A673 (cell line): ENCODE measurements around the gene CORO6. TPM values are rescaled to one million over a fixed set of nuclear protein-coding genes. Genes with fewer than 3 reads are reported as not detected.

Source experiments
- BruUV-seq: library from RNA; stranded (reverse); fragments of 400-500 nt; replicated peaks from 2 replicates; lab custom pipeline; 2021; lab: Mats Ljungman, UMichigan
- CTCF ChIA-PET: fragments of 300-600 bp; sonication (Branson Sonifier 250); formaldehyde crosslinking; loops from one replicate; lab custom pipeline; 2022; ENCODE audit warnings: antibody characterized with exemption; lab: Charles Lee
- POLR2A ChIA-PET: fragments of 300-600 bp; sonication (Branson Sonifier 250); formaldehyde crosslinking; loops from one replicate; lab custom pipeline; 2022; ENCODE audit warnings: antibody characterized with exemption; ENCODE audit not compliant: low non-redundant PET; lab: Charles Lee
- DNase-seq: peaks from one replicate; pipeline ENCODE4 v3.0.0-alpha.2; 2015; ENCODE audit warnings: low spot score
- H3K27ac ChIP-seq: fragments of 200-600 bp; sonication (generic); 2 replicates; pipeline ENCODE4 v1.5.1; 2016; ENCODE audit warnings: mixed run types, low read depth, mild to moderate bottlenecking, mixed read lengths, antibody characterized with exemption, low read length; ENCODE audit not compliant: poor library complexity, severe bottlenecking
- H3K27me3 ChIP-seq: fragments of 200-600 bp; sonication (generic); replicated peaks from 2 replicates; pipeline ENCODE4 v1.6.1; 2017; ENCODE audit warnings: mixed run types, low read depth, mild to moderate bottlenecking, mixed read lengths, antibody characterized with exemption, low read length; ENCODE audit not compliant: insufficient read depth, poor library complexity
- H3K36me3 ChIP-seq: fragments of 200-600 bp; sonication (generic); 2 replicates; pipeline ENCODE4 v1.6.1; 2016; ENCODE audit warnings: mixed run types, mild to moderate bottlenecking, mixed read lengths, antibody characterized with exemption, low read length; ENCODE audit not compliant: insufficient read depth, poor library complexity, severe bottlenecking
- H3K4me1 ChIP-seq: fragments of 200-600 bp; sonication (generic); 2 replicates; pipeline ENCODE4 v1.6.1; 2017; ENCODE audit warnings: mixed run types, mild to moderate bottlenecking, mixed read lengths, antibody characterized with exemption, low read length; ENCODE audit not compliant: insufficient read depth, poor library complexity, severe bottlenecking
- H3K4me3 ChIP-seq: fragments of 200-600 bp; sonication (generic); 2 replicates; pipeline ENCODE4 v1.5.1; 2016; ENCODE audit warnings: low read depth, mixed run types, mild to moderate bottlenecking, mixed read lengths, low read length; ENCODE audit not compliant: poor library complexity, severe bottlenecking
- H3K9me3 ChIP-seq: fragments of 200-600 bp; sonication (generic); 2 replicates; pipeline ENCODE4 v1.6.1; 2016; ENCODE audit warnings: mixed run types, low read depth, mild to moderate bottlenecking, mixed read lengths, antibody characterized with exemption, low read length; ENCODE audit not compliant: poor library complexity, severe bottlenecking
- CTCF ChIP-seq: fragments of 300-800, 200-600 bp; sonication (generic); conservative IDR thresholded peaks from 2 replicates; pipeline ENCODE4 v1.5.1; 2017; ENCODE audit warnings: low read depth, mild to moderate bottlenecking, antibody characterized with exemption, low read length, moderate library complexity, mixed read lengths
- EZH2 ChIP-seq: fragments of 200-600 bp; sonication (generic); IDR thresholded peaks from 2 replicates; pipeline ENCODE4 v1.6.1; 2017; ENCODE audit warnings: borderline replicate concordance, low read depth, mild to moderate bottlenecking, mixed read lengths, antibody characterized with exemption, low read length; ENCODE audit not compliant: poor library complexity, severe bottlenecking
- intact Hi-C: fragments of 100-400 bp; cut with micrococcal nuclease; formaldehyde crosslinking; loops from one replicate; pipeline ENCODE4 v1.10.0; 2022; ENCODE audit not compliant: unreplicated experiment
- total RNA-seq: library from RNA; stranded (reverse); gene quantifications from 2 replicates; pipeline ENCODE4 v1.2.3, GENCODE V29; 2021

CORO6 gene
- total RNA-seq, 1 experiment from 2014 or later = 19.7 TPM

- no peak for DNase-seq
Measured at GRCh38 chr17:29582772-29583171, 39.9 kb downstream of the CORO6 start.

GRCh38 chr17:29582254-29582765 is 40.4 kb downstream of the CORO6 start:
- CTCF ChIA-PET = interaction anchor here (0.6 kb wide), 2 partner anchors 45 to 514 kb away, joined by 5 to 9 read pairs; no protein-coding TSS in a partner anchor
- Histone ChIP-seq H3K4me3 (no peak overlapping the region), H3K27me3 (no peaks in the 10 kb centered on the region), H3K9me3 (no peaks in the 10 kb centered on the region), H3K4me1 (peaks cover 29% of the 10 kb centered on the region), H3K27ac (no peak overlapping the region), H3K36me3 (peaks cover 62% of the 10 kb centered on the region)
- no peak for DNase-seq
- POLR2A ChIA-PET = interaction anchor here (0.5 kb wide), 1 partner anchor 474 kb away, joined by 4 read pairs; no protein-coding TSS in a partner anchor
- TF ChIP-seq CTCF (no peak), EZH2 (no peak)
- intact Hi-C loops = loop anchor here (5.0 kb wide), 1 partner anchor 350 kb away; the partner anchor contains the start of gene SSH2
- BruUV-seq = no TSS peak

More at GRCh38 chr17:29582772-29583171, 39.9 kb downstream of the CORO6 start:
- Histone ChIP-seq H3K4me1 (peaks cover 34% of the 10 kb centered on the region), H3K27ac (no peak overlapping the region), H3K4me3 (no peak overlapping the region), H3K9me3 (no peaks in the 10 kb centered on the region), H3K27me3 (no peaks in the 10 kb centered on the region), H3K36me3 (peaks cover 57% of the 10 kb centered on the region)
- CTCF ChIA-PET = no interaction called here
- POLR2A ChIA-PET = no interaction called here
- TF ChIP-seq CTCF (no peak), EZH2 (no peak)
- intact Hi-C loops = loop anchor here (5.0 kb wide), 1 partner anchor 350 kb away; the partner anchor contains the start of gene SSH2
- no TSS peak for BruUV-seq

GRCh38 chr17:29581583-29582253 is 41.0 kb downstream of the CORO6 start:
- ChIA-PET POLR2A (interaction anchor here (0.5 to 0.6 kb wide), 2 partner anchors 310 to 474 kb away, joined by 4 to 26 read pairs; no protein-coding TSS in a partner anchor), CTCF (interaction anchor here (0.6 to 1.6 kb wide), 4 partner anchors 9 to 515 kb away, joined by 5 to 9 read pairs (median 8); no protein-coding TSS in a partner anchor)
- H3K4me3 ChIP-seq = no peak overlapping the region
- H3K4me1 ChIP-seq = peaks cover 24% of the 10 kb centered on the region
- peaks cover 66% of the 10 kb centered on the region for H3K36me3 ChIP-seq
- H3K27ac ChIP-seq = no peak overlapping the region
- no peak for TF ChIP-seq EZH2
- TF ChIP-seq CTCF = no peak
- no peaks in the 10 kb centered on the region for H3K27me3 ChIP-seq
- intact Hi-C loops = loop anchor here (2.0 to 5.0 kb wide), 2 partner anchors 351 to 511 kb away; partner anchors contain the start of gene SSH2
- no TSS peak for BruUV-seq
- no peaks in the 10 kb centered on the region for H3K9me3 ChIP-seq
- no peak for DNase-seq
